GM13976 (cell line): ENCODE results near the gene TNXB.
"Not testable (repeated sequence)": the region's sequence is repeated elsewhere in the genome, so short reads cannot be mapped to it uniquely, and the experiment has no call there.

Experiments
- DNase-seq: peaks from one replicate; pipeline ENCODE4 v3.0.0; 2012; ENCODE audit warnings: low spot score
- in situ Hi-C: fragments of 300-500 bp; cut with MboI; formaldehyde crosslinking; loops from one replicate; pipeline ENCODE4 v1.12.0; 2022; ENCODE audit warnings: low sequenced_read_pairs, mixed read lengths, inconsistent platforms; ENCODE audit not compliant: unreplicated experiment

Gene TNXB

DNA sequence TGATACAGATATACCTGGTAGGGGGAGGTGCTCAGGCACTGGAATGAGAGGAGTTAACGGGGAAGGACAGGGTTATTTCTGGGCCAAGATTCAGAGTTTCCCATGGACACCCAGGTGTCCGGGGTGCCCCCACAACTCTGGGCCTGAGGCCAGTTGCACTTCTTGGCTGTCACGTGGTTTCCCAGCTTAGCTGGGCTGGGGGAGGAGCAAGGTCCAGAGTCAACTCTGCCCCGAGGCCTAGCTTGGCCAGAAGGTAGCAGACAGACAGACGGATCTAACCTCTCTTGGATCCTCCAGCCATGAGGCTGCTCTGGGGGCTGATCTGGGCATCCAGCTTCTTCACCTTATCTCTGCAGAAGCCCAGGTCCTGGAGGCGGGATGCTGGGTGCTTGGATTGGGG is 94.6 kb downstream of the TNXB start, which contains the start of gene C4B:
TSS of gene C4B (plus strand) at position 249 of the 400 bp plus-strand sequence. CDS start at position 300, 51 bp downstream.
- in situ Hi-C loops, DNase-seq: not testable (repeated sequence)

DNA sequence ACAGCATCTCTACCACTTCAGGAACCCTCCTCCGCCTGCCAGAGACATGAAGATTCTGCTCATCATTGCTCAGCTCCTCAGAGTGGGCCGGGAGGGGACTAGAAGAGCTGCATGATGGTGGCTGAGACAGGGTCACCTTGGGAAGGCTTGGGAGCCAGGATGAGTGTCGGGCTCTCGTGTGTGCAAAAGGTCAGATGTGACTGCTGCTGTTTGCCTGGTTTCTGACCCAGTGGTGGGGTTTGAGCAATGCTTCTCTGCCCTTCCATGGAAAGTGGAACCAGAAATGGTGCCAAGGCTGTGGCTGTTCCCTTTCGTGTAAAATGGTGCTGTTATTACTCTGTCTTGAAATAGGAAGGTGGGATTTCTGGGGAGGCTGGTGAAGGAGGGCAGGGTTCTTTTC is 95.4 kb downstream of the TNXB start:
- in situ Hi-C loops, DNase-seq: not testable (repeated sequence)

DNA sequence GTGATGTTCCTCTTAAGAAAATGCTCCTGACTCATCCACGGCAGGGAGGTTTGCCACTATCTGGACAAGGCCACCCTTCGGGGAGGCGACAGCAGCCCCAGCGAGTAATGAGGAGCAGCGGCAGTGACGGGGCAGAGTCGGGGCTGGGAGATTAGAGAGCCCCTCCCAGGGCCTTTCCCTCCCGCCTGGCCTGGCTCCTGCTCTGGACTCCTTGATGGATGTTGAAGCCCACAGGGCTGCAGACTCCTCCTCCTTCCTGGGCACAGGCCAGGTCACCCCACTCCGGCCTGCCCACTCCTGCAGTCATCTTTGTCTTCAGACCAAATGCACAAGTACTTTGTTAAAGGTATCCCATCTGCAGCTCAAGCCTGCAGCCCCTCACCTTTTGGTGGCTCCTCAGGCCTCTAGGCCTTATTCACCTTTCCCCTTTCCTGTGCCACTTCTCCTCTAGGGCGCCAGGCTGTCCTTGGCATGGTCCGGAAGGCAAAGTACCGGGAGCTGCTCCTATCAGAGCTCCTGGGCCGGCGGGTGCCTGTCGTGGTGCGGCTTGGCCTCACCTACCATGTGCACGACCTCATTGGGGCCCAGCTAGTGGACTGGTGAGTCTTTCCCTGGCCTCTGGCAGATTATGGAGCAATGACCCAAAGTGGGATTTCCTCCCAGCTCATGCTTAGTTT is 96.1 kb downstream of the TNXB start:
- in situ Hi-C loops, DNase-seq: not testable (repeated sequence)

DNA sequence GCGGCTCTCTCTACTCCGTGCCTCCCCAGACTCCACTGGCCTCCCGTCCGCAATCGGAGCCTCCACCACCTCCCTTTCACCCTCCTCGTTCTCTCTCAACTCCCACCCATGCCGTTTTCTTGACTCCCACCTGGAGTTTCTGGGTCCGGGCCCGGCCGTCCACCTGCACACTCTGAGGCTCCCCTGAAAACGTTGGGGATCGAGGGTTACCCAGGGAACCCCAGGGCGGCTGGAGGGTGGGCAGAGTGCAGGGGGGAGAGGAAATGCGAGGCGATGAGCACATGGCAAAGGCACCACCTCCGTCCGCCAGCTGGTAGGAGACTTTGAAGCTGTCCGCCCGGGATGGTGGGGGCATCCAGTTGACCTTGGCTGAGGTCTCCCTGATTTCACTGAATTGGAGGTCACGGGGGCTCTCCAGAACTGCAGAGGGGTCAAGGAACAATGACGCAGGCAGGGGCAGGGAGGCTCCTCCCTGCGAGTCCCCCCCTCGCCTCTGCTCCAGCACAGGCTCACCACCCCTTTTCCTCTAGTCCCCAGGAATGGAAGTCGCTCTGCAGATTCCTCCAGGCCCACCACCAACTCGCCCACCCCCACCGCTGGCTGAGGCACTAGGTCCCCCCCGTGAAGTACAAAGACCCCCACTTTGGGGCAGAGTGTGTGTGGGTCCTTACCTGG is 98.1 kb downstream of the TNXB start:
- in situ Hi-C loops, DNase-seq: not testable (repeated sequence)

DNA sequence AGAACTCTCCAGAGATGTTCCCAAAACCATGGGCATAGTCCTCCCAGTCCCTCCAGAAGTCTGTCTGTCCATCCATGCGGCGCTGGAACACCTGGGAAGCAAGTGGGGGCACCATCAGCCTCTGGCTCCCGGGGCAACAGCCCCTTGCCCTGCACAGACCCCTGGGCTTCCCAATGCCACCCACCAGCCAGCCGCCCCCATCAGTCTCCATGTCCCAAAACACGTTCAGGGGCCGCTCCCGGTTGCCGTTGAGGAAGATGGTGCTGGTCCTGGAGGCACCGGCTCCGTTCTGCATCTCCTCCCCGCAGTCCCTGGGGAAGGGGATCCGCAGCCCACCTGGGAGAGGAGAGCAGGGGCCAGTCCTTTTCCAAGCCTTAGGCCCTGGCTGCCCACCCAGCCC is 99.6 kb downstream of the TNXB start:
- in situ Hi-C loops, DNase-seq: not testable (repeated sequence)

DNA sequence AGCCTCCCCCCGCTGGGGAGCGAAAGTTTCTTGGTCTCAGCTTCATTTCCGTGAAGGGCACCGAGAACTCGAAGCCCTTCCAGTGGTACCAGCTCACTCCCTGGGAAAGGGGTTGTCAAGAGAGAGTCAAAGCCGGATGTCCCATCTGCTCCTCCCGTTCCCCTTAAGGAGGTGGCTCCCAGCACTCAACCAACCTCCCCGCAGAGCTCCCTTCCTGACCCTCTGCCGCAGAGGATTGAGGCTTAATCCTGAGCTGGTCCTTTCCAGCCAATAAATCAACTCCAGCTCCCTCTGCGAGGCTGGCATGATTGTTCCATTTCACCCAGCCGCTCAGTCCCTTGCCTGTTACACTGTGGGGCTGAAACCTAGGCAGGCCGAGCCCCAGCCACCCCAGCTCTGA is 100.5 kb downstream of the TNXB start:
- in situ Hi-C loops, DNase-seq: not testable (repeated sequence)

DNA sequence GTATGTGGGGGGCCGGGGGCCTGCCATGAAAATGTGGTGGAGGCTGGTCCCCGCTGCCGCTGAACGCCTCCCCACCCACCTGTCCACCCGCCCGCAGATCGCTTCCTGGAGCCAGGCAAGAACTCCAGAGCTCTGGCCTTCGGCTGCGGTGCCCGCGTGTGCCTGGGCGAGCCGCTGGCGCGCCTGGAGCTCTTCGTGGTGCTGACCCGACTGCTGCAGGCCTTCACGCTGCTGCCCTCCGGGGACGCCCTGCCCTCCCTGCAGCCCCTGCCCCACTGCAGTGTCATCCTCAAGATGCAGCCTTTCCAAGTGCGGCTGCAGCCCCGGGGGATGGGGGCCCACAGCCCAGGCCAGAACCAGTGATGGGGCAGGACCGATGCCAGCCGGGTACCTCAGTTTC is 101.1 kb downstream of the TNXB start:
- DNase-seq, in situ Hi-C loops: not testable (repeated sequence)

DNA sequence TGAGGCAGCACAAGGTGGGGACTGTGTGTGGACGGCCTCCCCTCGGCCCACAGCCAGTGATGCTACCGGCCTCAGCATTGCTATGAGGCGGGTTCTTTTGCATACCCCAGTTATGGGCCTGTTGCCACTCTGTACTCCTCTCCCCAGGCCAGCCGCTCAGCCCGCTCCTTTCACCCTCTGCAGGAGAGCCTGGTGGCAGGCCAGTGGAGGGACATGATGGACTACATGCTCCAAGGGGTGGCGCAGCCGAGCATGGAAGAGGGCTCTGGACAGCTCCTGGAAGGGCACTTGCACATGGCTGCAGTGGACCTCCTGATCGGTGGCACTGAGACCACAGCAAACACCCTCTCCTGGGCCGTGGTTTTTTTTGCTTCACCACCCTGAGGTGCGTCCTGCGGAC is 102.1 kb downstream of the TNXB start:
- not testable (repeated sequence) for DNase-seq

GRCh38 chr6:32005991-32006529 is 103.1 kb downstream of the TNXB start:
- DNase-seq, in situ Hi-C loops: not testable (repeated sequence)

More for the DNA sequence above, 102.1 kb downstream of the TNXB start:
- in situ Hi-C loops, result not testable (repeated sequence)

DNA sequence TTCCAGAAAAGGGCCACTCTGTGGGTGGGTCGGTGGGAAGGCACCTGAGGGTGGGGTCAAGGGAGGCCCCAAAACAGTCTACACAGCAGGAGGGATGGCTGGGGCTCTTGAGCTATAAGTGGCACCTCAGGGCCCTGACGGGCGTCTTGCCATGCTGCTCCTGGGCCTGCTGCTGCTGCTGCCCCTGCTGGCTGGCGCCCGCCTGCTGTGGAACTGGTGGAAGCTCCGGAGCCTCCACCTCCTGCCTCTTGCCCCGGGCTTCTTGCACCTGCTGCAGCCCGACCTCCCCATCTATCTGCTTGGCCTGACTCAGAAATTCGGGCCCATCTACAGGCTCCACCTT is 103.6 kb downstream of the TNXB start:
- in situ Hi-C loops, DNase-seq: not testable (repeated sequence)

DNA sequence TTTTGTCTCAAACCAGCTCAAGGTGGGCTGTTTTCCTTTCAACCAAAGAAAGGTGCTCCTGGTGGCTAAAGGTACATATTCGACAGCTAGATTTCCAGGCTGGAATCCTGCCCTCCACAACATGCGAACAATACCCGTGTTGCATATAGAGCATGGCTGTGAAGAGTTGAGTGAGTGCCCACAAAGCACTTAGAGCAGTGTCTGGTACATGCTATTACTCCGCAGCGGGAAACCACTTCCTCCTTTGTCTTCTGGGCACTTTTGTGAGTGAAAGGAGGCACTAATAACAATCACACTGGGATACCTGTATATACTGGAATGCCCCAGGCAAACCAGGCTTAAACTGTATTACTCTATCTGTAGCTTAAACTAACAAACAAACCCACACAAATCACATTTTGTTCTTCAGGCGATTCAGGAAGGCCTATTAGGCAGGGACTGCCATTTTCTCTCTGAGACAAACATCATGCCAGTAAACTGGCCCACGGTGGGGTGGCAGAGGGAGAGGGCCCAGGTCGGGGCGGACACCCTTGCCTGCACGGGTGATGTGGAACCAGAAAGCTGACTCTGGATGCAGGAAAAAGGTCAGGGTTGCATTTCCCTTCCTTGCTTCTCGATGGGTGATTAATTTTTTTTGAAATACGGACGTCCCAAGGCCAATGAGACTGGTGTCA is 104.1 kb downstream of the TNXB start:
- DNase-seq, in situ Hi-C loops: not testable (repeated sequence)

- in situ Hi-C loops, DNase-seq: not testable (repeated sequence)
Observed at GRCh38 chr6:32004393-32004792, 104.7 kb downstream of the TNXB start.

GRCh38 chr6:32003301-32003700 is 105.8 kb downstream of the TNXB start:
- DNase-seq, in situ Hi-C loops: not testable (repeated sequence)

- in situ Hi-C loops, DNase-seq: not testable (repeated sequence)
Observed at GRCh38 chr6:32002546-32003268, 106.4 kb downstream of the TNXB start.

- in situ Hi-C loops, result not testable (repeated sequence)
Observed at GRCh38 chr6:31996385-31996784, 112.8 kb downstream of the TNXB start.

GRCh38 chr6:31994421-31994820 is 114.7 kb downstream of the TNXB start:
- DNase-seq, in situ Hi-C loops: not testable (repeated sequence)

More at GRCh38 chr6:31996385-31996784, 112.8 kb downstream of the TNXB start:
- not testable (repeated sequence) for DNase-seq
